KMS-11 (cell line): ENCODE measurements around the gene GNAT1.
"Not testable (repeated sequence)": the region's sequence is repeated elsewhere in the genome, so short reads cannot be mapped to it uniquely, and the experiment has no call there.

Source experiments
- H2AFZ ChIP-seq: fragments of 200-600 bp; sonication (generic); 2 replicates; pipeline ENCODE4 v1.6.1; 2016; ENCODE audit warnings: antibody characterized with exemption, mixed run types, low read depth
- H3K27ac ChIP-seq: fragments of 200-600 bp; sonication (generic); 2 replicates; pipeline ENCODE4 v1.6.1; 2016; ENCODE audit warnings: mild to moderate bottlenecking, mixed run types
- H3K27me3 ChIP-seq: fragments of 200-600 bp; sonication (generic); 2 replicates; pipeline ENCODE4 v1.6.1; 2017; ENCODE audit warnings: mild to moderate bottlenecking, low read depth, mixed run types, moderate library complexity; ENCODE audit not compliant: insufficient read depth
- H3K36me3 ChIP-seq: fragments of 200-600 bp; sonication (generic); 2 replicates; pipeline ENCODE4 v1.6.1; 2017; ENCODE audit warnings: mild to moderate bottlenecking, mixed run types; ENCODE audit not compliant: insufficient read depth
- H3K4me1 ChIP-seq: fragments of 200-600 bp; sonication (generic); 2 replicates; pipeline ENCODE4 v1.6.1; 2016; ENCODE audit warnings: mild to moderate bottlenecking, low read depth, mixed run types; ENCODE audit not compliant: poor library complexity, severe bottlenecking
- H3K4me2 ChIP-seq: fragments of 200-600 bp; sonication (generic); 2 replicates; pipeline ENCODE4 v1.7.0; 2016; ENCODE audit warnings: mild to moderate bottlenecking, mixed run types
- H3K4me3 ChIP-seq: fragments of 200-600 bp; sonication (generic); IDR thresholded peaks from 2 replicates; pipeline ENCODE4 v1.6.1; 2017; ENCODE audit warnings: low read depth, low read length, mixed read lengths; ENCODE audit not compliant: insufficient read depth
- H3K79me2 ChIP-seq: fragments of 200-600 bp; sonication (generic); 2 replicates; pipeline ENCODE4 v1.6.1; 2016; ENCODE audit warnings: low read depth, mixed run types; ENCODE audit not compliant: insufficient read depth
- H3K9ac ChIP-seq: fragments of 200-600 bp; sonication (generic); 2 replicates; pipeline ENCODE4 v1.6.1; 2016; ENCODE audit warnings: mild to moderate bottlenecking, mixed run types
- H4K20me1 ChIP-seq: fragments of 200-600 bp; sonication (generic); 2 replicates; pipeline ENCODE4 v1.6.1; 2016; ENCODE audit warnings: mild to moderate bottlenecking, mixed run types; ENCODE audit not compliant: insufficient read depth
- CTCF ChIP-seq: fragments of 200-600 bp; sonication (generic); conservative IDR thresholded peaks from 2 replicates; pipeline ENCODE4 v1.6.1; 2017; ENCODE audit warnings: low read depth, mild to moderate bottlenecking, antibody characterized with exemption, low read length, moderate library complexity, mixed read lengths

GNAT1 gene

GRCh38 chr3:50243543-50243895, 52.1 kb downstream of the GNAT1 start:
- Histone ChIP-seq H3K4me1 (peaks cover 11% of the 10 kb centered on the region), H3K27ac (no peak overlapping the region)

DNA sequence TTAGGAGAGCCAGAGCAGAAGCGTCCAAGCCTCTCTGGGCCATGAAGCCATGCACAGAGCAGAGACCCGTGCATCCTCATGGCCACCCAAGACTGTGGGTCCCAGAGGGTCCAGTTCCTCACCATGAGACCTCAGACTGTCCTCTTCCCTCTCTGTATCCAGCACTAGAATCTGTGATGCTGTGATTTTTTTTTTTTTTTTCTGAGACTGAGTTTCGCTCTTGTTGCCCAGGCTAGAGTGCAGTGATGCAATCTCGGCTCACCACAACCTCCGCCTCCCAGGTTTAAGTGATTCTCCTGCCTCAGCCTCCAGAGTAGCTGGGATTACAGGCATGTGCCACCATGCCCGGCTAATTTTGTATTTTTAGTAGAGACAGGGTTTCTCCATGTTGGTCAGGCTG, 53.4 kb downstream of the GNAT1 start:
- H3K36me3 ChIP-seq, H3K9ac ChIP-seq, H3K27ac ChIP-seq, H4K20me1 ChIP-seq, H3K4me2 ChIP-seq, H3K4me3 ChIP-seq, H2AFZ ChIP-seq, H3K27me3 ChIP-seq: not testable (repeated sequence)
- Histone ChIP-seq H3K79me2 (peaks cover 32% of the 10 kb centered on the region; the same call in 1 of the 2 replicates), H3K4me1 (peaks cover 11% of the 10 kb centered on the region)

More at GRCh38 chr3:50243543-50243895, 52.1 kb downstream of the GNAT1 start:
- H3K36me3 ChIP-seq = no peaks in the 10 kb centered on the region
- no peak overlapping the region for H3K4me3 ChIP-seq
- no peaks in the 10 kb centered on the region for H4K20me1 ChIP-seq
- H2AFZ ChIP-seq = no peak overlapping the region
- no peak for TF ChIP-seq CTCF
- no peak overlapping the region for H3K9ac ChIP-seq
- no peaks in the 10 kb centered on the region for H3K27me3 ChIP-seq
- H3K79me2 ChIP-seq = peaks cover 37% of the 10 kb centered on the region; the same call in 1 of the 2 replicates
- H3K4me2 ChIP-seq = no peak overlapping the region

DNA sequence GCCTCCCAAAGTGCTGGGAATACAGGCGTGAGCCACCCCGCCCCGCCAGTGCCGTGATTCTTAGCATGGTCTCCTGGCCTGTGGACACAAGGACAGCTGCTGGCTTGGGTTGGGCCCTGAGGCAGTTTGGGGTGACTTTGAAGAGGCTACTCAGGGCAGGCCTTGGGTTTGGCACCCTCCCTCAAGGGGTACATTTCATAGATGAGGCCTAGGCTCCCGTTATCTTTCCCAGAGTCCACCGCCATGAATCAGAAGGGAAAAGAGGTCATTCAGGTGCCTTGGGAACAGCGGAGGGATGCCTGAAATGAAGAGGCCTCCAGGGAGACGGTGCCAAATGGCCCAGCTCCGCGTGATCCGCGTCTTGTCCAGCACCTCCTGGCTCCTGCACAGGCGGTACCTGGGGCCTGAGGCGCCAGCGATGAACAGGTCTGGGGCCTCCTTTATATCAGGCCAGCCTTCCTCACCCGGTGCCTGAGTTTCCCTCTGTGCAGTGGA, 53.9 kb downstream of the GNAT1 start:
- H3K79me2 ChIP-seq = peaks cover 27% of the 10 kb centered on the region; the same call in 1 of the 2 replicates
- H3K36me3 ChIP-seq = no peaks in the 10 kb centered on the region
- H2AFZ ChIP-seq = no peak overlapping the region
- peak overlapping the region; percentile 94; the same call in 1 of the 2 replicates for H3K4me2 ChIP-seq
- peak overlapping the region; percentile 80; the same call in 1 of the 2 replicates for H3K27ac ChIP-seq
- H4K20me1 ChIP-seq = no peaks in the 10 kb centered on the region
- peaks cover 11% of the 10 kb centered on the region for H3K4me1 ChIP-seq
- H3K4me3 ChIP-seq = no peak overlapping the region
- no peak for TF ChIP-seq CTCF
- H3K9ac ChIP-seq = peak overlapping the region; percentile 53; the same call in 1 of the 2 replicates
- no peaks in the 10 kb centered on the region for H3K27me3 ChIP-seq

DNA sequence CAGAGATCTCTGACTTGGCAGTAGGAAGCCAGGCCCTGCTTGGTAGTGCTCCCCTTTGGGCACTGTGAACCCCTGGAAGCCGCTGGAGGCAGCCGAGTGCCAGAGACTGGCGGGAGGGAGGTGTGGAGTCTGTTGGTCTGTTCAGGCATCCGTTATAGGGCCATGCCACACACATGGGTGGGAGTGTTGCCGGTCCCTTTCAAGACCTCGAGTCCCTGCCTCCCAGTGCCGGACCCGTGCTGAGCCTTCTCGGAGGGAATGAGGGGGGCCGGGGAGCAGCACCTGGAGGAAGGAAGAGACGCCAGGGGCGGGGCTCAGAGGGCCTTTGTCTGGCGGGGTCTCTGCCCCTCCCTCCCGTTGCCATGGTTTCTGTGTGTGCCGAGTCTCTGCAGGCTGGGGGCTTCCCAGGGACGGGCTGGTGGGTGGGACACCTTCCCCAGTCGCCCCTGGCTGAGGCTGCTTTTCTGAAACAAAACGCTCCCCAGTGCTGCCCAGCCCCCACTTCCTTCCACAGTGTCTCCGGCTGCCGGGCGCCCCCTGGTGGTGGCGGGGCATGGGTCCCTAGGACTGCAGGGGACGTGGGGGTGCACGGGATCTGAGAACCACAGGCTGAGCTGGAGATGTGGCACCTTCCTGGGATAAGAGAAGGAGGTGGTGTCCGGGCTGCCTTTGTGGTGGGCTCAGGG, 54.6 kb downstream of the GNAT1 start:
- H2AFZ ChIP-seq = peak overlapping the region; percentile 30
- H3K4me1 ChIP-seq = peaks cover 11% of the 10 kb centered on the region
- H3K4me2 ChIP-seq = peak overlapping the region; percentile 94
- no peaks in the 10 kb centered on the region for H4K20me1 ChIP-seq
- peak overlapping the region; percentile 53; the same call in 1 of the 2 replicates for H3K9ac ChIP-seq
- peak; percentile 87 for TF ChIP-seq CTCF
- no peaks in the 10 kb centered on the region for H3K36me3 ChIP-seq
- no peaks in the 10 kb centered on the region for H3K27me3 ChIP-seq
- peak overlapping the region; percentile 80 for H3K27ac ChIP-seq
- H3K79me2 ChIP-seq = peaks cover 24% of the 10 kb centered on the region; the same call in 1 of the 2 replicates
- no peak overlapping the region for H3K4me3 ChIP-seq

DNA sequence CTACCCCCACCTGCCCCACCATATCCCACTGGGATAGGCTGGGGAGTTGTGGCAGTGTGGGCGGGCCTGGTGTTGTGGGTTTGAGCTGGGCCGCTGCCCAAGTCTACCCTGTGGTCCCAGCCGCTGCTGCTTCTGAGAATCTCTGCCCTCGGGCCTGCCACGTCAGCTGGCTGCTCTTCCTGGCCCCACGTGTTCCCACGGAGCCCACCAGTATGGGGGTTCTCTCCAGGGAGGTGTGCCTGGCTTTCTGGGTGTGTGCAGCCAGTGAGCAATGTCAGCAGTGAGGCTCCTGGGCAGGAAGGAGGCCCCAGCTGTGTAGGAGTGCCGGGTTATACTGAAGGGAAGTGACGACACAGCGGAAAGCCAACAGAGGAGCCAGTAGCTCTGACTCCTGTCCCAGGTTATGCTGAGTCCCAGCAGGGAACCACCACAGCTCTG, 55.1 kb downstream of the GNAT1 start:
- Histone ChIP-seq H4K20me1 (no peaks in the 10 kb centered on the region), H3K36me3 (no peaks in the 10 kb centered on the region), H3K9ac (peak overlapping the region; percentile 53; the same call in 1 of the 2 replicates), H2AFZ (peak overlapping the region; percentile 30), H3K4me3 (no peak overlapping the region), H3K27me3 (no peaks in the 10 kb centered on the region), H3K79me2 (peaks cover 24% of the 10 kb centered on the region; the same call in 1 of the 2 replicates), H3K4me1 (peaks cover 11% of the 10 kb centered on the region), H3K4me2 (peak overlapping the region; percentile 94), H3K27ac (peak overlapping the region; percentile 80)
- peak; percentile 17; the same call in 1 of the 2 replicates for TF ChIP-seq CTCF
